Measurements from ENCODE around the gene KRTAP10-12.

Gene KRTAP10-12

GRCh38 chr21:44697811-44698734 is 1.1 kb downstream of the KRTAP10-12 start:
- H3K36me3 ChIP-seq (ENCODE audit: control insufficient read depth in 2 of 2, insufficient read depth in 2 of 2, low read length in 2 of 2), result no peaks in the 10 kb centered on the region
- H3K9ac ChIP-seq (ENCODE audit: low read depth in 1 of 2, low read length in 2 of 2), result no peak overlapping the region
- H3K9me3 ChIP-seq (ENCODE audit: control insufficient read depth in 2 of 2, low read length in 2 of 2), result peaks cover 0 to 2% of the 10 kb centered on the region in 2 donors
- H3K4me1 ChIP-seq (ENCODE audit: control insufficient read depth in 2 of 2, insufficient read depth in 2 of 2, low read length in 2 of 2), result no peaks in the 10 kb centered on the region
- H3K27me3 ChIP-seq (ENCODE audit: control insufficient read depth in 2 of 2, insufficient read depth in 2 of 2, low read length in 2 of 2), result peaks cover 16 to 44% of the 10 kb centered on the region in 2 donors
- H3K4me3 ChIP-seq (ENCODE audit: low read length in 2 of 2), result no peak overlapping the region
- no peak overlapping the region for H3K27ac ChIP-seq (ENCODE audit: low read depth in 2 of 2, low read length in 2 of 2)

- Histone ChIP-seq H3K4me1 (ENCODE audit: control insufficient read depth in 2 of 2, insufficient read depth in 2 of 2, low read length in 2 of 2) (no peaks in the 10 kb centered on the region), H3K36me3 (ENCODE audit: control insufficient read depth in 2 of 2, insufficient read depth in 2 of 2, low read length in 2 of 2) (no peaks in the 10 kb centered on the region), H3K9ac (ENCODE audit: low read depth in 1 of 2, low read length in 2 of 2) (no peak overlapping the region), H3K27ac (ENCODE audit: low read depth in 2 of 2, low read length in 2 of 2) (no peak overlapping the region), H3K4me3 (ENCODE audit: low read length in 2 of 2) (no peak overlapping the region), H3K9me3 (ENCODE audit: control insufficient read depth in 2 of 2, low read length in 2 of 2) (no peaks in the 10 kb centered on the region), H3K27me3 (ENCODE audit: control insufficient read depth in 2 of 2, insufficient read depth in 2 of 2, low read length in 2 of 2) (peaks cover 18 to 52% of the 10 kb centered on the region in 2 donors)
Measured at GRCh38 chr21:44699502-44700001, 2.6 kb downstream of the KRTAP10-12 start.

GRCh38 chr21:44700101-44701022 is 3.4 kb downstream of the KRTAP10-12 start:
- Histone ChIP-seq H3K27ac (ENCODE audit: low read depth in 2 of 2, low read length in 2 of 2) (no peak overlapping the region), H3K9ac (ENCODE audit: low read depth in 1 of 2, low read length in 2 of 2) (no peak overlapping the region), H3K4me1 (ENCODE audit: control insufficient read depth in 2 of 2, insufficient read depth in 2 of 2, low read length in 2 of 2) (no peaks in the 10 kb centered on the region), H3K27me3 (ENCODE audit: control insufficient read depth in 2 of 2, insufficient read depth in 2 of 2, low read length in 2 of 2) (peaks cover 18 to 49% of the 10 kb centered on the region in 2 donors), H3K36me3 (ENCODE audit: control insufficient read depth in 2 of 2, insufficient read depth in 2 of 2, low read length in 2 of 2) (no peaks in the 10 kb centered on the region), H3K9me3 (ENCODE audit: control insufficient read depth in 2 of 2, low read length in 2 of 2) (no peaks in the 10 kb centered on the region), H3K4me3 (ENCODE audit: low read length in 2 of 2) (no peak overlapping the region)

GRCh38 chr21:44701023-44701400 is 4.0 kb downstream of the KRTAP10-12 start:
- Histone ChIP-seq H3K9ac (ENCODE audit: low read depth in 1 of 2, low read length in 2 of 2) (no peak overlapping the region), H3K27ac (ENCODE audit: low read depth in 2 of 2, low read length in 2 of 2) (no peak overlapping the region), H3K27me3 (ENCODE audit: control insufficient read depth in 2 of 2, insufficient read depth in 2 of 2, low read length in 2 of 2) (peaks cover 18 to 50% of the 10 kb centered on the region in 2 donors), H3K4me1 (ENCODE audit: control insufficient read depth in 2 of 2, insufficient read depth in 2 of 2, low read length in 2 of 2) (no peaks in the 10 kb centered on the region), H3K4me3 (ENCODE audit: low read length in 2 of 2) (no peak overlapping the region), H3K36me3 (ENCODE audit: control insufficient read depth in 2 of 2, insufficient read depth in 2 of 2, low read length in 2 of 2) (no peaks in the 10 kb centered on the region), H3K9me3 (ENCODE audit: control insufficient read depth in 2 of 2, low read length in 2 of 2) (no peaks in the 10 kb centered on the region)

GRCh38 chr21:44701541-44701940 is 4.6 kb downstream of the KRTAP10-12 start:
- Histone ChIP-seq H3K4me1 (ENCODE audit: control insufficient read depth in 2 of 2, insufficient read depth in 2 of 2, low read length in 2 of 2) (no peaks in the 10 kb centered on the region), H3K36me3 (ENCODE audit: control insufficient read depth in 2 of 2, insufficient read depth in 2 of 2, low read length in 2 of 2) (no peaks in the 10 kb centered on the region), H3K9me3 (ENCODE audit: control insufficient read depth in 2 of 2, low read length in 2 of 2) (no peaks in the 10 kb centered on the region), H3K4me3 (ENCODE audit: low read length in 2 of 2) (no peak overlapping the region), H3K9ac (ENCODE audit: low read depth in 1 of 2, low read length in 2 of 2) (no peak overlapping the region), H3K27me3 (ENCODE audit: control insufficient read depth in 2 of 2, insufficient read depth in 2 of 2, low read length in 2 of 2) (peaks cover 18 to 54% of the 10 kb centered on the region in 2 donors), H3K27ac (ENCODE audit: low read depth in 2 of 2, low read length in 2 of 2) (no peak overlapping the region)

- H3K9ac ChIP-seq (ENCODE audit: low read depth in 1 of 2, low read length in 2 of 2), result no peak overlapping the region
- no peaks in the 10 kb centered on the region for H3K36me3 ChIP-seq (ENCODE audit: control insufficient read depth in 2 of 2, insufficient read depth in 2 of 2, low read length in 2 of 2)
- H3K27me3 ChIP-seq (ENCODE audit: control insufficient read depth in 2 of 2, insufficient read depth in 2 of 2, low read length in 2 of 2), result peaks cover 18 to 52% of the 10 kb centered on the region in 2 donors
- no peaks in the 10 kb centered on the region for H3K9me3 ChIP-seq (ENCODE audit: control insufficient read depth in 2 of 2, low read length in 2 of 2)
- no peak overlapping the region for H3K27ac ChIP-seq (ENCODE audit: low read depth in 2 of 2, low read length in 2 of 2)
- H3K4me1 ChIP-seq (ENCODE audit: control insufficient read depth in 2 of 2, insufficient read depth in 2 of 2, low read length in 2 of 2), result no peaks in the 10 kb centered on the region
- no peak overlapping the region for H3K4me3 ChIP-seq (ENCODE audit: low read length in 2 of 2)
Measured at GRCh38 chr21:44702111-44702972, 5.4 kb downstream of the KRTAP10-12 start.

GRCh38 chr21:44702973-44703730 is 6.2 kb downstream of the KRTAP10-12 start:
- no peak overlapping the region for H3K27ac ChIP-seq (ENCODE audit: low read depth in 2 of 2, low read length in 2 of 2)
- peaks cover 17 to 51% of the 10 kb centered on the region in 2 donors for H3K27me3 ChIP-seq (ENCODE audit: control insufficient read depth in 2 of 2, insufficient read depth in 2 of 2, low read length in 2 of 2)
- no peak overlapping the region for H3K9ac ChIP-seq (ENCODE audit: low read depth in 1 of 2, low read length in 2 of 2)
- no peak overlapping the region for H3K4me3 ChIP-seq (ENCODE audit: low read length in 2 of 2)
- no peaks in the 10 kb centered on the region for H3K36me3 ChIP-seq (ENCODE audit: control insufficient read depth in 2 of 2, insufficient read depth in 2 of 2, low read length in 2 of 2)
- H3K9me3 ChIP-seq (ENCODE audit: control insufficient read depth in 2 of 2, low read length in 2 of 2), result no peaks in the 10 kb centered on the region
- H3K4me1 ChIP-seq (ENCODE audit: control insufficient read depth in 2 of 2, insufficient read depth in 2 of 2, low read length in 2 of 2), result no peaks in the 10 kb centered on the region

- no peak overlapping the region for H3K9ac ChIP-seq (ENCODE audit: low read depth in 1 of 2, low read length in 2 of 2)
- no peaks in the 10 kb centered on the region for H3K36me3 ChIP-seq (ENCODE audit: control insufficient read depth in 2 of 2, insufficient read depth in 2 of 2, low read length in 2 of 2)
- H3K9me3 ChIP-seq (ENCODE audit: control insufficient read depth in 2 of 2, low read length in 2 of 2), result no peaks in the 10 kb centered on the region
- H3K4me3 ChIP-seq (ENCODE audit: low read length in 2 of 2), result no peak overlapping the region
- peaks cover 23 to 55% of the 10 kb centered on the region in 2 donors for H3K27me3 ChIP-seq (ENCODE audit: control insufficient read depth in 2 of 2, insufficient read depth in 2 of 2, low read length in 2 of 2)
- no peaks in the 10 kb centered on the region for H3K4me1 ChIP-seq (ENCODE audit: control insufficient read depth in 2 of 2, insufficient read depth in 2 of 2, low read length in 2 of 2)
- H3K27ac ChIP-seq (ENCODE audit: low read depth in 2 of 2, low read length in 2 of 2), result no peak overlapping the region
Measured at GRCh38 chr21:44703731-44704635, 7.0 kb downstream of the KRTAP10-12 start.
